Measurements from ENCODE around the gene NHLRC4.

- no peak for TF ChIP-seq CTCF (IDR thresholded peaks at IDR 0.05)
- no peak for TF ChIP-seq EZH2 (IDR thresholded peaks at IDR 0.05; ENCODE audit: borderline replicate concordance, insufficient read depth, low read depth, low read length, poor library complexity, severe bottlenecking)
These were observed 32.7 kb upstream of the NHLRC4 start for GRCh38 chr16:534135-534534.
